ACC112 (cell line): Measurements from ENCODE around the gene CHAD.

ENCODE experiments used
- H2AFZ ChIP-seq: fragments of 200-600 bp; sonication (generic); one replicate; pipeline ENCODE4 v1.6.0; 2017; ENCODE audit warnings: antibody characterized with exemption, low read length; ENCODE audit not compliant: unreplicated experiment
- H3K27ac ChIP-seq: fragments of 200-600 bp; sonication (generic); 2 replicates; pipeline ENCODE4 v1.5.1; 2014; ENCODE audit warnings: low read depth, mild to moderate bottlenecking, antibody characterized with exemption, low read length, moderate library complexity
- H3K27me3 ChIP-seq: fragments of 200-600 bp; sonication (generic); 2 replicates; pipeline ENCODE4 v1.6.1; 2014; ENCODE audit warnings: mild to moderate bottlenecking, antibody characterized with exemption, low read length, moderate library complexity, mixed read lengths; ENCODE audit not compliant: insufficient read depth
- H3K36me3 ChIP-seq: fragments of 200-600 bp; sonication (generic); 2 replicates; pipeline ENCODE4 v1.6.1; 2016; ENCODE audit warnings: mild to moderate bottlenecking, antibody characterized with exemption, low read length, moderate library complexity, mixed read lengths; ENCODE audit not compliant: insufficient read depth
- H3K4me1 ChIP-seq: fragments of 200-600 bp; sonication (generic); one replicate; pipeline ENCODE4 v1.6.1; 2016; ENCODE audit warnings: low read length, mixed read lengths; ENCODE audit not compliant: insufficient read depth, unreplicated experiment, control insufficient read depth
- H3K4me3 ChIP-seq: fragments of 200-600 bp; sonication (generic); 2 replicates; pipeline ENCODE4 v1.5.1; 2014; ENCODE audit warnings: mild to moderate bottlenecking, low read depth, low read length
- H3K79me2 ChIP-seq: fragments of 200-600 bp; sonication (generic); one replicate; pipeline ENCODE4 v1.6.0; 2016; ENCODE audit warnings: low read length; ENCODE audit not compliant: control insufficient read depth, unreplicated experiment, insufficient read depth

The CHAD gene

DNA sequence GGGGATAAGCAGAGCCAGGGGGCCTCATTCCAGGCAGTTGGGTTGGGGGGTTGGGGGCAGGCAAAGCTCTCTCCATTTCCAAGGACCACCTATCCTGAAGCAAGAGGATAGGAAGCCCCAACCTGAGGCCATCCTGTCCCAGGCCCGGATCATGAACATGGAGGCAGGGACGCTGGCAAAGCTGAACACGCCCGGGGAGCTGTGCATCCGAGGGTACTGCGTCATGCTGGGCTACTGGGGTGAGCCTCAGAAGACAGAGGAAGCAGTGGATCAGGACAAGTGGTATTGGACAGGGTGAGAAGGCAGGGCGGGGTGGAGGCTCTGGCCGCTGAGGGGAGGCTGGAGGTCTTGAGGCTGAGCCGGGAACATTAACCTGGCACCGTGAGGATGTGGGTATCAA, 3.6 kb upstream of the CHAD start:
- Histone ChIP-seq H3K27ac (no peak overlapping the region), H3K4me3 (no peak overlapping the region), H3K36me3 (no peaks in the 10 kb centered on the region), H3K4me1 (no peaks in the 10 kb centered on the region), H2AFZ (no peak overlapping the region), H3K79me2 (no peaks in the 10 kb centered on the region), H3K27me3 (peaks cover 21% of the 10 kb centered on the region)

DNA sequence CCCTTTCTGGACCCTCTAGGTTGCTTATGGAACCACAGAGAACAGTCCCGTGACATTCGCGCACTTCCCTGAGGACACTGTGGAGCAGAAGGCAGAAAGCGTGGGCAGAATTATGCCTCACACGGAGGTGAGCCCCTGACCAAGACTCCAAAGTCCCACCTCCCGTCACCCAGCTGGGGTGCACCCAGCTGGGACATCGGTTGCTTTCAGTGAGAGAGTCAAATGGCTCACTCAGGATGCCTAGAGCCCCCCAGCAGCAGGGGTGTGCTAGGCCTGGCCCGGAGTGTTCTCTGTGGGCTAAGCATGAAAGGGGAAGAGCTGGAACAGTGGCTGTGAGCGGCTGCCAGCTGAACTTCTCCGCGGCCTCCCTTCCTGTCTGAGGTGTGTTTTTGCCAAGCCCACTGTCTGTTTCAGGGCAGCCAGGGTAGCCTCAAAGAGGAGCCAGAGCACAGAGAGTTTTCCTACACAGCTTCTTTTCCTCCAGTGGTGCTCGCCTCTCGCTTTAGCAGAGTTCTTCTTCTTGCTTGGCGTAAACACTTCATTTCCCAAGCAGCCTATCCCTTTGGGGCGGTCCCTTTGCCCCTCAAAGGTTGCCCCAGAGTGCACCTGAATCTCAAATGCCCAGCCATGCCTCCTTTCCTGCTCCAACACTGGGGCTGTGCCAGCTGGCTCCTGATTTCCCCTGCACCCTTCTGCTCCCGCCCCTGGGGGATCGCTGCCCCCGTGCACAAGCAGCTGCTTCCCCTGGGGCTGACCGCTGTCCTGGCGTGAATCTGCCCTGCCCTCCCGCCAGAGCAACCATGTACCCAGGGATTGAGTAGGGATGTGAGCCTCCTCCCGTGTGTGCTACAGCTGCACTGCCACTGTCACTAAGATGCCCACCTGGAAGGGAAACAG, 2.6 kb upstream of the CHAD start:
- no peaks in the 10 kb centered on the region for H3K79me2 ChIP-seq
- no peaks in the 10 kb centered on the region for H3K4me1 ChIP-seq
- no peak overlapping the region for H3K4me3 ChIP-seq
- H3K27me3 ChIP-seq = peaks cover 21% of the 10 kb centered on the region
- H3K27ac ChIP-seq = no peak overlapping the region
- no peak overlapping the region for H2AFZ ChIP-seq
- H3K36me3 ChIP-seq = no peaks in the 10 kb centered on the region

DNA sequence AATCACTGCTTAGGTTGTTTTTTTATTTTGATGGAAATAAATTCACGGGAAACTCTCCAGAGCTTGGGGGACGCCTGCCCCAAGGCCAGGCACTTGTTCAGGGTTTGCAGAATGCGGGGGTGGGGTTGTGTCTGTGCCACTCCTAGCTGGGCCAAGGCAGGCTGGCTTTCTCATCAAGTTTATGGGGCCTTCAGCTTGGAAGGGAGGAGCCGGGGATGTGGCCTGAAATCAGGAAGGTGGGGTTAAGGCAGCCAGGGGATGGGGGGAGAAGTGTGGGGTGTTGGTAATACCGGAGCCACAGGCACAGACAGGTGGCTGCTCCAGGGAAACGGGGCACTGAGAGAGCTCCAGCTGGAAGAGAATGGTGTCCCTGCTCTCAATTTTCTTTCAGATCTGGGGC, 1.7 kb upstream of the CHAD start:
- Histone ChIP-seq H2AFZ (no peak overlapping the region), H3K27ac (no peak overlapping the region), H3K4me1 (no peaks in the 10 kb centered on the region), H3K27me3 (peaks cover 21% of the 10 kb centered on the region), H3K4me3 (no peak overlapping the region), H3K36me3 (no peaks in the 10 kb centered on the region), H3K79me2 (no peaks in the 10 kb centered on the region)

GRCh38 chr17:50469671-50470305, 1.1 kb upstream of the CHAD start:
- Histone ChIP-seq H3K27ac (no peak overlapping the region), H3K27me3 (peaks cover 21% of the 10 kb centered on the region), H3K4me1 (no peaks in the 10 kb centered on the region), H3K79me2 (no peaks in the 10 kb centered on the region), H2AFZ (no peak overlapping the region), H3K36me3 (no peaks in the 10 kb centered on the region), H3K4me3 (no peak overlapping the region)

GRCh38 chr17:50469208-50469605, 527 bp upstream of the CHAD start:
- no peak overlapping the region for H2AFZ ChIP-seq

GRCh38 chr17:50467855-50468303, 801 bp downstream of the CHAD start:
- Histone ChIP-seq H3K79me2 (no peaks in the 10 kb centered on the region), H3K4me1 (no peaks in the 10 kb centered on the region), H3K27me3 (peaks cover 21% of the 10 kb centered on the region), H2AFZ (no peak overlapping the region), H3K36me3 (no peaks in the 10 kb centered on the region), H3K27ac (no peak overlapping the region), H3K4me3 (no peak overlapping the region)

More at GRCh38 chr17:50469208-50469605, 527 bp upstream of the CHAD start:
- Histone ChIP-seq H3K27me3 (peaks cover 21% of the 10 kb centered on the region), H3K4me3 (peak overlapping the region; percentile 67), H3K27ac (no peak overlapping the region), H3K79me2 (no peaks in the 10 kb centered on the region), H3K36me3 (no peaks in the 10 kb centered on the region), H3K4me1 (no peaks in the 10 kb centered on the region)

DNA sequence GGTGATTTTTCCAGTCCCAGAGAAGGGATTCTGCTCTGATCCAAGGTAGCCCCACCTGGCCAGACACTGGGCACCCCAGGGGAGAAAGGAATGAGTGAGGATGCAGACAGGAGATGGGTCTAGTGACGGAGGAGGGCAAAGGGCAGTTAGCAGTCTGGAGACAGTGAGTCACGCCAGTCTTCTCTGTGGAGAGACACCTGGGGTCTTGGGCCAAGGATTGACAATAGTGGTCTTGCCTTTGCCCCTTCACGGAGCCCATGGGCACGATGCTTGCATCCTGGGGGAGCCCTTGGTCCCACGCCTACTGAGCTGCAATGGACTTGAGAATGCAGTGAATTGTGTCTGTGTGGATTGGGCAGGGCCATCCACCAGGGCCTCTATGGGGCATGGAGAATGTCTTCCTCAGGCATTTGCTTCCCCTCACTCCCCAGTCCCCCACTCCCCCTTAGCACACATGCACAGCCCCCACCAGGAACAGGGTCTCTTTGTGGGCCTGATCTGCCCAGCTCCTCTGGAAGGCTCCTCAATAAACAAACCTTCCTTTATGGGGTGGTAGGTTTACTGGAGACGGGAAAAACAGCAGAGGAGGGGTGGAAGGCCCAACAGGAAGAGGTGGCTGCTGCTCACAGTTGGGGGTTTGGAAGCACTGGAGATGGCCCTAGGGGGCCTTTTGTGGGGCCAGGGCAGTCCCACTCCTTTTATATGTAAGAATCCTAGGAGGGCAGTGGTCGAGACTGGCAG, 1.4 kb downstream of the CHAD start:
- Histone ChIP-seq H3K27ac (no peak overlapping the region), H3K4me3 (no peak overlapping the region), H2AFZ (no peak overlapping the region), H3K79me2 (no peaks in the 10 kb centered on the region), H3K4me1 (no peaks in the 10 kb centered on the region), H3K36me3 (no peaks in the 10 kb centered on the region), H3K27me3 (peaks cover 21% of the 10 kb centered on the region)

GRCh38 chr17:50466371-50467113, 2.1 kb downstream of the CHAD start:
- H3K27ac ChIP-seq = no peak overlapping the region
- H2AFZ ChIP-seq = no peak overlapping the region
- no peaks in the 10 kb centered on the region for H3K79me2 ChIP-seq
- no peaks in the 10 kb centered on the region for H3K4me1 ChIP-seq
- H3K36me3 ChIP-seq = no peaks in the 10 kb centered on the region
- H3K27me3 ChIP-seq = peaks cover 21% of the 10 kb centered on the region
- H3K4me3 ChIP-seq = no peak overlapping the region

DNA sequence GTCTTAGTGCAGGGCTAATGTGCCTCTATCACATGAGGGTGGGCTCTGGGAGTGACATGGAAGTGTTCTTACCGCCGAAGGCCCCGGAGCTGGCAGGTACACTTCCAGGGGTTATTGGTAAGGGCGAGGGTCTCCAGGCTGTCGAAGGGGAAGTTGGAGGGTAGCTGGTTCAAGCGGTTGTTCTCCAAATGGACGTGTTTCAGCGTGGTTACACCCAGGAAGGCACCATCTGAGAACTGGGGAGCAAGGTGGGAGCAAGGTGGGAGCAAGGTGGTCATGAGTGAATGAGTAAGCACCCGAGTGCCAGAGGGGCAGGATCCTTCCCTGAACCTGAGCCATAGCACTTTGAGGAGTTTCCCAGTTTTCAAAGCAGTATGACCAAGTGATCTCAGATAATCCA, 3.0 kb downstream of the CHAD start:
- H3K36me3 ChIP-seq = no peaks in the 10 kb centered on the region
- no peak overlapping the region for H3K4me3 ChIP-seq
- H3K79me2 ChIP-seq = no peaks in the 10 kb centered on the region
- no peak overlapping the region for H2AFZ ChIP-seq
- no peak overlapping the region for H3K27ac ChIP-seq
- H3K4me1 ChIP-seq = no peaks in the 10 kb centered on the region
- peaks cover 21% of the 10 kb centered on the region for H3K27me3 ChIP-seq

DNA sequence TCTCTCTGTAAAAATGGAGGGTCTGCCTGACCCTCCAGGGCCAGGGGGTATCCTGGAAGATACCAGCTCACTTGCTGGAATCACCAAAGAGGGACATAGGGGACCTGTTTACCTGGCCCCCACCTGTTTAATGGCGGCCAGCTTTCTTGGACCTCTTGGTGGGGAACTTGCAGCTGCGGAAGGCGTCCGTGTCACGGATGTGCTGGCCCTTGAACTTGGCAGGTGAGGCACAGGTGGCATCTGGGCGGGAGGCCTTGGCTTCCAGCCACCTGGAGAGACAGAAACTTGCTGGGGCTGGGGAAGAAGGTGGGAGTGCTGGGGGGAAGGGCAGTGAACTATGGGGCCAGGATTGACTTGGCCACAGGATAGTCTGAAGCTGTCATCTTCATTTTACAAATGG, 3.5 kb downstream of the CHAD start:
- Histone ChIP-seq H3K27ac (no peak overlapping the region), H3K4me1 (no peaks in the 10 kb centered on the region), H3K27me3 (peaks cover 21% of the 10 kb centered on the region), H2AFZ (no peak overlapping the region), H3K36me3 (no peaks in the 10 kb centered on the region), H3K4me3 (no peak overlapping the region), H3K79me2 (no peaks in the 10 kb centered on the region)
